Measurements from ENCODE around the gene SORCS2.

GRCh38 chr4:7255996-7256395, 63.7 kb downstream of the SORCS2 start:
- TF ChIP-seq POLR2A (IDR thresholded peaks at IDR 0.05; ENCODE audit: low read length) (no peak), GATA1 (IDR thresholded peaks at IDR 0.05; ENCODE audit: low read depth, low read length) (no peak)
